Activated CD8-positive, alpha-beta memory T cell treated with anti-CD3 and anti-CD28 coated beads for 36 hours (primary cell): ENCODE data around the gene PPP1R9B. TPM values are rescaled to one million over a fixed set of nuclear protein-coding genes. Genes with fewer than 3 reads are reported as not detected.

ENCODE experiments used
- CTCF ChIA-PET: fragments of 350-600 bp; sonication (Branson Sonifier 250); formaldehyde crosslinking; loops from one replicate; lab custom pipeline; 2021; ENCODE audit warnings: antibody characterized with exemption; lab: Charles Lee
- POLR2A ChIA-PET: fragments of 350-600 bp; sonication (Branson Sonifier 250); formaldehyde crosslinking; loops from one replicate; lab custom pipeline; 2021; ENCODE audit warnings: antibody characterized with exemption; lab: Charles Lee
- total RNA-seq, 2 experiments: library from RNA; stranded (reverse); gene quantifications; one replicate each; pipeline ENCODE4 v1.2.3, GENCODE V29; 2021

Gene PPP1R9B
- total RNA-seq, 2 experiments from 2014 or later = 69.6 to 70.6 TPM

DNA sequence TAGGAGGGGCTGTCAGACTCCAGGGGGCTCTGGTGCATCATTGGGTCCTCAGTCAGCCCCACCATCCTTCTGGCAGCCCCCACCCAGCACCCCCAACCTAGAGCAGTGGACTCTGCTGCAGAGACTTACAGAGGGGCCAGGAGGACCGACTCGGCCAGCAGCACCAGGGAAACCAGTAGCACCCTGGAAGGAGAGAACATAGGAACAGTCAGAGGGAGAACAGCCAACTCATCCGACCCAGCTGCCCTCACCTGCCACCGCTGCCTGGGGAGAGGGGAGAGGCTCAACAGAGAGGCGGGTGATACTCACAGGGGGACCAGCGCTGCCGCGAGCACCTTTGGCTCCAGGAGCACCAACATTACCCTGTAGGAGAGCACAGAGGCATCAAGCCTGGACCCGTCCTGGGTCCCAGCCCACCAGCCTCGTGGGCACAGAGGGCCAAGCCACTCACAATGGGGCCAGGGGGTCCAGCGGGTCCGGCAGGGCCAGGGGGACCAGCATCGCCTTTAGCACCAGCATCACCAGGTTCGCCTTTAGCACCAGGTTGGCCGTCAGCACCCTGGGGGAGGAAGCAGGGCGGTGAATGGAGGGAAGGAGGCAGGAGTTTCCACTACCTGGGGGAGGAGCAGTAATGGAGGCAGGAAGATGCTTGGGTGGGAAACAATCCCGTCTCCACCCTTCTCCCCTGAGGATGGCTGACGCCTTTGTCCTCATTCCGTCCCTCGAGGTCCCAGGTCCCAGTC lies 39.2 kb upstream of the PPP1R9B start:
- POLR2A ChIA-PET = no interaction called here
- CTCF ChIA-PET = no interaction called here

DNA sequence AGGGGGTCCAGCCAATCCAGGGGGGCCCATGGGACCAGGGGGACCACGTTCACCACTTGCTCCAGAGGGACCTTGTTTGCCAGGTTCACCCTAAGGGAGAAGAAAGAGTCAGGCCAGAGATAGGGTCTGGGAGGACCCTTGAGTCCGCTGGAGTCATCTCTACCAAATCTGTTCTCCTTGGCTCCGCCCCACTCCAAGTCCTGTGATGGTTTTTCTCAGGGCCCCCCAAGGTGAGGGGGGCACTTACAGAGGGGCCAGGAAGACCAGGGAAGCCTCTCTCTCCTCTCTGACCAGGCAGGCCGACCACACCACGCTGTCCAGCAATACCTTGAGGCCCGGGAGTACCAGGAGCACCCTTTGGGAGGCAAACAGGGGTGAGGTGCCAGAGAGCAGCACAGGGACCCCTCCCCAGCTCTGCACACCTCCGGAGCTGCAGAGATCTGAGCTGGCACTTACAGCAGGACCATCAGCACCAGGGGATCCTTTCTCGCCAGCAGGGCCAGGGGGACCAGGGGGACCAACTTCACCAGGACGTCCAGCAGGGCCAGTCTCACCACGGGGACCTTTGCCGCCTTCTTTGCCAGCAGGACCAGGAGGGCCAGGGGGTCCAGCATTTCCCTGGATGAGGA lies 38.6 kb upstream of the PPP1R9B start:
- CTCF ChIA-PET = no interaction called here
- POLR2A ChIA-PET = no interaction called here

DNA sequence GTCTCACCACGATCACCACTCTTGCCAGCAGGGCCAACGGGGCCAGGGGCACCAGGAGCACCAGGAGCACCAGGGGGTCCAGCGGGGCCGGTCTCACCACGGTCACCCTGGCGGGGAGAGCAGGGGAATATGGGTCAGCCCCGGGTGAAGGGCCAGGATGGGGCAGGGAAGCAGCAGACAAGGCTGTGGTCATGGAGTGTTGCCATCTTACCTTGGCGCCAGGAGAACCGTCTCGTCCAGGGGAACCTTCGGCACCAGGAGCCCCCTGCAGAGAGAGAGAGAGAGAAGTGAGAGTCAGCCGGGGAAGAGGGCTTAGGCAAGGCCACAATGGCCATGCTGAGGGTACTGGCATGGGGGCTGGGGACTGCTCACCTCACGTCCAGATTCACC lies 38.0 kb upstream of the PPP1R9B start:
- ChIA-PET POLR2A (no interaction called here), CTCF (interaction anchor here (0.9 to 1.3 kb wide), 2 partner anchors 13 to 109 kb away, joined by 3 to 5 read pairs; partner anchors contain the start of gene COL1A1)

DNA sequence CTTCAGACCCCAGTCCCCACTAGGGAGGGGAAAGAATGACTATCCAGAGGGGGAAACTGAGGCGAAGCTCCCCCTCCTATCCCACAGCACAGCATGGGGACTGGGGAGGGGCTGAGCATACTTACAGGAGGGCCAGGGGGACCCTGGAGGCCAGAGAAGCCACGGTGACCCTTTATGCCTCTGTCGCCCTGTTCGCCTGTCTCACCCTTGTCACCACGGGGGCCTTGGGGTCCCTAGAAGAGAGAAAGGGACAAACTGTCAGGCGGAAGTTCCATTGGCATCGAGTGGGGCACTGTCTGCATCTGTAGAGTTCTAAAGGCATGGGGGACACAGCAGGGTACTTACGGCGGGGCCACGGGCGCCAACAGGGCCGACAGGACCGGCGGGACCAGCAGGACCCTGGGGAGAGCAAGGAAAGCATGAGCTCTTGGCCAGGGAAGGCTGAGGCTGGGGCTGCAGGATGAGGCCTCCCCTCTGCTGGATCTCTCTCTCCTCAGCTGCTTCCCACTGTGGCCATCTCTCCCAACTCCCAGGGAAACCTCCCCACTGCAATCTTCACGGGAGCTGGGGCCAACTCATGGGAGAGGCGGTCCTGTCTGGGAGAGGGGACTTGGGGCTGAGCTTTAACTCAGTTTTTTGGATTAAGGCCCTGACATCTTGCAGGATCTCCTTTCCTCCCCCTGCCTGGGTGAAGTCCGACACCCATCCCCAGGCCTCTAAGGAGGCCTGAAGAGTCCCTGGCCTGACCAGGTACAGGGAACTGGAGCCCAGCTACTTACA lies 37.5 kb upstream of the PPP1R9B start:
- CTCF ChIA-PET = interaction anchor here (0.6 to 1.3 kb wide), 3 partner anchors 14 to 110 kb away, joined by 3 to 5 read pairs (median 3); partner anchors contain the start of gene COL1A1
- POLR2A ChIA-PET = no interaction called here

DNA sequence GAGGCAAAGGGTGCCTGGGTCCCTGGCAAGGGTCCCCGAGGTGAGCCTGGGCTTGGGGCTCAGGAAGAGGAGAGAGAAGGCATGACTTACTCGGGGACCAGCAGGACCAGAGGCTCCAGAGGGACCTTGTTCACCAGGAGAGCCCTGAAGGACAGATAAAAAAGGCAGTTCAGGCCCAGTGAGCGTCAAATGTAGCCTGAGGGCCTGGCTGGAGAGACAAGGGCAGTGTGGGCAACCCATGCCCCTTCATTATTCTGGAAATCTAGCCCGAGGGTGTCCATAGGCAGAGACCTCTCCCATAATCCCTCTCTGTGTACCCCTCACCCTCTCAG lies 36.9 kb upstream of the PPP1R9B start:
- POLR2A ChIA-PET = no interaction called here
- CTCF ChIA-PET = interaction anchor here (1.3 kb wide), 1 partner anchor 111 kb away, joined by 5 read pairs; no protein-coding TSS in a partner anchor

DNA sequence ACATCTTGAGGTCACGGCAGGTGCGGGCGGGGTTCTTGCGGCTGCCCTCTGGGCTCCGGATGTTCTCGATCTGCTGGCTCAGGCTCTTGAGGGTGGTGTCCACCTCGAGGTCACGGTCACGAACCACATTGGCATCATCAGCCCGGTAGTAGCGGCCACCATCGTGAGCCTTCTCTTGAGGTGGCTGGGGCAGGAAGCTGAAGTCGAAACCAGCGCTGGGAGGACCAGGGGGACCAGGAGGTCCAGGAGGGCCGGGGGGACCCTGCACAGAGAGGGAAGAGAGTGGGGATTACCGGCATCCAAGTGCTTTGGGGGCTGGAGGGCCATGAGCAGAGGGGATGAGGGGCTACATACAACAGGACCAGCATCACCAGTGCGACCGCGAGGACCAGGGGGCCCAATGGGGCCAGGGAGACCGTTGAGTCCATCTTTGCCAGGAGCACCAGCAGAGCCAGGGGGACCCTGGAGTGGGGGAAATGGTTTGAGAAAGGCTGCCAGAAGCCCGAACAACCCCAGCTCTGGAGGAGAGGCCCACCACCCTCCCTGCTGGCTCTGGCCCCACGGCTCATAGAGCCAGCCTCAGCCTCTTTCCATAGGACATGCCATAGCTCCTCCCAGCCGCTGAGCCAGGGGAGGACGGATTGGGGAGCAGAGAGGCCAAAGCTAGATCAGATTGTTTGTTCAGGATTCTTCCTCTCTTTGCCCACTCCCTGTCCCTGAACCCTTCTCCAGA lies 36.4 kb upstream of the PPP1R9B start:
- ChIA-PET POLR2A (no interaction called here), CTCF (no interaction called here)

DNA sequence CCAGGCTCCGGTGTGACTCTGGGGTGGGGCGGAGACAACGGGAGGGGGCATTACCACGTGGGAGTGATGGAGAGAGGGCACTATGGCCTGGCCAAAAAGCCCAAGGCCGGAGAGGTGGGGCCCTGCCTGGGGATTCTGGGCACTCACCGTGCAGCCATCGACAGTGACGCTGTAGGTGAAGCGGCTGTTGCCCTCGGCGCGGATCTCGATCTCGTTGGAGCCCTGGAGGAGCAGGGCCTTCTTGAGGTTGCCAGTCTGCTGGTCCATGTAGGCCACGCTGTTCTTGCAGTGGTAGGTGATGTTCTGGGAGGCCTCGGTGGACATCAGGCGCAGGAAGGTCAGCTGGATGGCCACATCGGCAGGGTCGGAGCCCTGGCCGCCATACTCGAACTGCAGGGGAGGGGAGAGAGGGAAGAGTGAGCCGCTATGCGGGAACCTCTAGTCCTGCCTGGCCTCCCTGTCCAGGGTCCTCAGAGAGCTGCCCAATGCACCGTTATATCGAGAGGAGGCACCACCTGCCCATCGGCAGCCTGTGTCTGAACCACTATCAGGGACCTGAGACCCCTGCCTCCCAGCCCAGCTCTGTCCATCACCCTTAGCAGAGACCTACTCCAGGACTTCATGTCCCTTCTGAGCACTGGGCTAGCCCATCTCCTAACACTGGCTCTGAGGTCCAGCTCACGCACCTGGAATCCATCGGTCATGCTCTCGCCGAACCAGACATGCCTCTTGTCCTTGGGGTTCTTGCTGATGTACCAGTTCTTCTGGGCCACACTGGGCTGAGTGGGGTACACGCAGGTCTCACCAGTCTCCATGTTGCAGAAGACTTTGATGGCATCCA lies 35.4 kb upstream of the PPP1R9B start:
- POLR2A ChIA-PET = no interaction called here
- CTCF ChIA-PET = interaction anchor here (0.9 kb wide), 1 partner anchor 14 kb away, joined by 3 read pairs; no protein-coding TSS in a partner anchor

DNA sequence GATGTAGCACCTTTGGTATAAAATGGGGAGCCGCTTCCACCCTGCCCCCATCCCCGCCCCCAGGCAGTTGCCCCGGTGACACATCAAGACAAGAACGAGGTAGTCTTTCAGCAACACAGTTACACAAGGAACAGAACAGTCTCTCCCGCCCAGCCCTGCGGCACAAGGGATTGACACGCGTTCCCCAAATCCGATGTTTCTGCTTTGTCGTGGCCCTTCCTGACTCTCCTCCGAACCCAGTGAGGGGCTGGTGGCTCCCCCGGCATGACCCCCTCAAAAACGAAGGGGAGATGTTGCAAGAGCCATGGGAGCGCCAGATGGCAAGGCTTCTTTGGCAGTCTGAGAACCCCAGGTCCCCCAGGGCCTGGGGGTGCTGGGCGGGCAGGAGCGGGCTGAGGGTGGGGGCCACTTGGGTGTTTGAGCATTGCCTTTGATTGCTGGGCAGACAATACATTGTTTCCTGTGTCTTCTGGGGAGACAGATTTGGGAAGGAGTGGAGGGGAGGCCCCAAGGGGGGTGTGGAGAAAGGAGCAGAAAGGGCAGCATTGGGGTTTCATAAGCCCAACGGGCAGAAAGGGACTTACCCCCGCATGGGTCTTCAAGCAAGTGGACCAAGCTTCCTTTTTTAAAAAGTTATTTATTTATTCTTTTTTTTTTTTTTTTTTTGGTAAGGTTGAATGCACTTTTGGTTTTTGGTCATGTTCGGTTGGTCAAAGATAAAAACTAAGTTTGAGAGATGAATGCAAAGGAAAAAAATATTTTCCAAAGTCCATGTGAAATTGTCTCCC lies 34.3 kb upstream of the PPP1R9B start:
- ChIA-PET CTCF (interaction anchor here (0.6 kb wide), 1 partner anchor 1934 kb away, joined by 3 read pairs; no protein-coding TSS in a partner anchor), POLR2A (no interaction called here)

DNA sequence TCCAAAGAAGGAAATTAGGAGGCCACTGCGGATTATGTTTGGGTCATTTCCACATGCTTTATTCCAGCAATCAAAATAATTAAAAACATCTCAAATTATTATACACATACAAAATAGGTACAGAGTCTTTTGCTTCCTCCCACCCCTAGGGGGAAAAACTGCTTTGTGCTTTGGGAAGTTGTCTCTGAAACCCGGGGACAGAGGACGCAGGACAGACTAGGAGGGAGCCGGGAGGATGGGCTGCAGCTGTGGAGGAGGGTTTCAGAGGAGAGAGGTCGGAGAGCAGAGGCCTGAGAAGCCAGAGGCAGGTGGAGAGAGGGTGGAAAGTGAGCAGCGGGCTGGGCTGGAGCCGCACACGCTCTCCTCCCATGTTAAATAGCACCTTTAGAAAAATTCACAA lies 33.6 kb upstream of the PPP1R9B start:
- CTCF ChIA-PET = no interaction called here
- POLR2A ChIA-PET = no interaction called here

DNA sequence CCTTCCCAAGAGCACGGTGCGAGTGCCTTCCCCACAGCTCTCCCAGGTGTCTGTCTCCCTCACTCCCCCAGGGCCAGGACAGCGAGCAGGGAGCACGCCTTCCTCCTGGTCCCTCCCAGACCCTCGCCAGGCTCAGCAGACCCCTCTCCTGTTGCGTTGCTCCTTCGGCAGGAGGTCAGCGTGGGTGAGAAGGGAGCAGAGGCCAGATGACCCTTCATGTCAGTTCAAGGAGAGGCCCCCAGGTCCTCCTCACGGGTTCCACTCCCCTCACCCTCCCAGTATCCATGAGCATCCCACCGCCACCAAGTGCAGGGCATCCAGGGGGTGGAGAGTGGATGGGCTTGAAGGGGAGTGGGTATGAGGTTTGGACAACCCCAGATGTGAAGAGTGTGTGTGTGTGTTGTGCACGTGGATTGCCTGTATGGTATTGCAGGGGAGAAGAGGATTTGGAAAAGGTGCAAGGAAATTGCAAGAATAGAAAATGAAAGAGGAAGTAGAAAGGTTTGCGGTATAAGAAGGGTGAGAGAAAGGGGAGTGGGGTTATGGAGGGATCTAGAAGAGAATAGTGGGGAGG lies 33.0 kb upstream of the PPP1R9B start:
- POLR2A ChIA-PET = no interaction called here
- CTCF ChIA-PET = no interaction called here

DNA sequence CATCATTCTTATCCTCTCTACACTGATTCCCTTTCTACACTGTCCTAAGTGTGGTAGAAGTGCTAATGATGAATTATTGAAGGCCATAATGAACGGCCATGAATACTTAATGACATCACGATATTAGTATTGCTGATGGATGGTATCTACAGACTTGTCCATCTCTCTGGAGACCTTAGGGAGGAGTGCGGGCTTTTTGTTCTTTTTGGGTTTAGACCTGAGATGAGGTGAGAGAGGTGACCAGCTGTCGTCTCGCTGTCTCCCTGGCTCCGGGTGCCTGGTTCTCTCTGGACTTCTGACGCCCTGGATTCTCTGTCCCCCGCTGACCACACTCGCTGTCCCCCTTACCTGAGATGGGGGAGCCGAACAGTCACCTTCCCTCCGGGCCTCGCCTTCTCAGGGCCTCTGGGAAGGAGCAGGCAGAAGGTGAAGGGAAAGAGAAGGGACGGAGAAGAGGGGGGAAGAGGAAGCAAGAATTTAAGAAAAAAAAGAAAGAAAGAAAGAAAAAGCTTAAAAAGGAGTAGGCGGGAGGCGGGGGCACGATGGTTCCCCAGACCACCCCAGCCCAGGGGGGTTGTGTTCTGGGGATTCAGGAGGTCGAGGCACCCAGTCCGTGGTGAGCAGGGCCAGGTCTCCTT lies 32.4 kb upstream of the PPP1R9B start:
- CTCF ChIA-PET = no interaction called here
- POLR2A ChIA-PET = no interaction called here

DNA sequence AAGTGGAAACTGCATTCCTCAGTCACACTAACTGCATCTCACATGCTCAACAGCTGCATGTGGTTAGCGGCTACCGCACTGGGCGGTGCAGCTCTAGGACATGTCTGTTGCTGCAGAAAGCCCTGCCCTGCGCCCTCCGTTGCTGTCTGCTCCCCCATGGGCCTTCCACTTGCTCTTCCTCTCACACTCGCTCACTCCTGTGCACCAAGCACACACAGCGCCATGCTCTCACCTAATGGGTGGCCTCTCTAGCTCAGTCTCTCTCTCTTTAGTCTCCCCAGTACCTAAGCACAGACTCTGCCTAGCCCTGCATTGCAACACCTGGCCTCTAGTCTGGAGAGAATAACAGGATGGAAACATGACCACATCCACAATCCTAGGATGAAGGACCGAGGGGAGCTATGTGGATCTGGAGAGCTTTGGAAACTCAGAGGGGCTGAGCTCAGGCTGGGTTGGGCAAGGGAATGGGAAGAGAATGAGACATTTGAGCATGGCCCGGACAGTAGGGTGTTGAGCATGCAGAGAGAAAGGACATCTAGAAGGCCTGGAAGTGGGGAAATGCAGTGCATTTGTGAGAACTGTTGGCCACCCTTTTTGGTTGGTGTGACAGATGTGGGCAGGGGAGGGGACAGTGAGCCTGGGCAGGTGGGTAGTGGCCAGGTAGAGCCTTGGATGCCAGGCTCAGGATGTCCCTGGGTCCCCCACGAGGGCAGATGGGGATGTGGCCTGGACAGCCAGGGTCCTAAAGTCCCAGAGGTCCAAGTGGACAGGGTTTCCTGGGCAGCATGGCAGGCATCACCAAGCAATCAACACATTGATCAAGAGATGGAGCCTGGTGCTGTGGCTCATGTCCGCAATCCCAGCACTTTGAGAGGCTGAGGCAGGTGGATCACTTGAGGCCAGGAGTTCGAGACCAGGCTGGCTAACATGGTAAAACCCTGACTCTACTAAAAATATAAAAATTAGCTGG lies 31.4 kb upstream of the PPP1R9B start:
- POLR2A ChIA-PET = no interaction called here
- CTCF ChIA-PET = interaction anchor here (0.7 kb wide), 1 partner anchor 20 kb away, joined by 3 read pairs; the partner anchor contains the start of gene COL1A1

DNA sequence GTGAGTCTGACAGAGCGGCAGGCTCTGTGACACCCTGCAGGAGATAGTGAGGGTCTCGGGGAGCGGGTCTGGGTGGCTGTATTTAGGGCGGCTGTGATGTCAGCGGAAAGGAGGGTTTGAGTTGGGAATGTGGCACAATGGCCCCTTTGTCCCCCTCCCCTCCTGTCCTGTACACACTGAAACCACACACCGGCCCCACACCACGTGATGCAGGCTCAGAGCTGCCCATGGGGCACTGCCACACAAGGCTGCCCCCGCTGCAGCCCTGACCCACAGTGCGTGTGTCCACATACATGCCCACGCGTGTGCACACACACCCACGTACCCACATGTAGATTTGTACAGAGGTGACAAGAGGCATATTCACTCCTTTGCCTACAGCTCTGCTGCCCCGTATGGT lies 30.7 kb upstream of the PPP1R9B start:
- ChIA-PET CTCF (interaction anchor here (0.7 kb wide), 1 partner anchor 20 kb away, joined by 3 read pairs; the partner anchor contains the start of gene COL1A1), POLR2A (no interaction called here)

DNA sequence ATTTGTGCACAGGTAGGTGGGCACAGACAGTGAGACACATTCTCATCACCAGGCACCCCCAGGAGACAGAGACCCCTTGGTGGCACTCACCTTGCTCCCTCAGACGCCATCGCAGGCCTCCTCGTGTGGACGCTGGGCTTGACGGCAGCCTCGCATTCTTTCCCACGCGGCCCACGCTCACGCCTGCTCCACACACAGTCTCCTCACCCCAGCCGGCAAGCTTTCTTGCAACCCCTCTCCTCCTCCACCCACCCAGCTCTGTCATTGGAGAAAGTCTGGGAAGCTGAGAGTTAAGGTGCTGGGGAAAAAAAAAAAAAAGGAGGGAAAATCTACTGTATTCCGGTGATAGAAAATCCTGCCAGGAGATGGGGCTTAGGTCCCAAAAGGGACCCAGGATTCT lies 30.1 kb upstream of the PPP1R9B start:
- POLR2A ChIA-PET = no interaction called here

DNA sequence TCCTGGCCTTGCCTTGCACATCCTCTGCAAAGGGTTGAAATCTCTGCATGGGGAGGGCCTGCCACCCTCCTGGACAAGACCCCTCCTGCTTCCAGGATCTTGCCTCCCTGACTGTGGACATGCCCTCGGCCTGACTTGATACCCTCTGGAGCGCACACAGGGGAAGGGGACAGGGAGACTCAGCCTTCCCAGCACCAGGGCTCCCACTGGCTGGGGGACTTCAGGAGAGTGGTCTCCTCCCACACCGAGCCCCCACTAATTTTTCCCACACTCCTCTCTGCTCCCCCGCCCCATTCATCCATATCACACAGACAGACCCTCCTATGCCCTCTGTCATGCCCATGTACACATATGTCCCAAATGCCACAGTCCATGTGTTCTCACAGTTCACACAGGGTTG lies 29.6 kb upstream of the PPP1R9B start:
- ChIA-PET CTCF (interaction anchor here (0.7 kb wide), 1 partner anchor 1559 kb away, joined by 4 read pairs; no protein-coding TSS in a partner anchor), POLR2A (no interaction called here)

More for the DNA sequence above, 30.1 kb upstream of the PPP1R9B start:
- CTCF ChIA-PET = interaction anchor here (0.7 kb wide), 1 partner anchor 1559 kb away, joined by 4 read pairs; no protein-coding TSS in a partner anchor
